OCI-LY1 (cell line): ENCODE data around the gene GLTP.

Experiments
- H2AFZ ChIP-seq: fragments of 200-600 bp; sonication (generic), shearing (Covaris generic); 2 replicates; pipeline ENCODE4 v1.6.0; 2014; ENCODE audit warnings: antibody characterized with exemption, mild to moderate bottlenecking, low read length
- H3F3A ChIP-seq: fragments of 200-600 bp; sonication (generic), shearing (Covaris generic); 2 replicates; pipeline ENCODE4 v1.6.0; 2014; ENCODE audit warnings: mild to moderate bottlenecking, antibody characterized with exemption, low read length, moderate library complexity; ENCODE audit not compliant: insufficient read depth
- H3K27ac ChIP-seq: fragments of 200-600 bp; sonication (generic); 2 replicates; pipeline ENCODE4 v1.5.1; 2014; ENCODE audit warnings: low read length, mixed run types, mild to moderate bottlenecking, low read depth; ENCODE audit not compliant: poor library complexity, severe bottlenecking
- H3K27me3 ChIP-seq: fragments of 200-600 bp; sonication (generic); 2 replicates; pipeline ENCODE4 v1.6.0; 2014; ENCODE audit warnings: antibody characterized with exemption, mild to moderate bottlenecking, low read length, moderate library complexity; ENCODE audit not compliant: insufficient read depth
- H3K36me3 ChIP-seq: fragments of 200-600 bp; sonication (generic); 2 replicates; pipeline ENCODE4 v1.6.1; 2014; ENCODE audit warnings: mild to moderate bottlenecking, antibody characterized with exemption, low read length, moderate library complexity, mixed read lengths; ENCODE audit not compliant: insufficient read depth
- H3K4me1 ChIP-seq: fragments of 200-600 bp; sonication (generic); 2 replicates; pipeline ENCODE4 v1.5.1; 2014; ENCODE audit warnings: mild to moderate bottlenecking, low read length, moderate library complexity; ENCODE audit not compliant: insufficient read depth, severe bottlenecking
- H3K4me2 ChIP-seq: fragments of 200-600 bp; sonication (generic), shearing (Covaris generic); 2 replicates; pipeline ENCODE4 v1.6.1; 2014; ENCODE audit warnings: low read length
- H3K4me3 ChIP-seq: fragments of 200-600 bp; sonication (generic); 2 replicates; pipeline ENCODE4 v1.5.1; 2014; ENCODE audit warnings: low read length, low read depth, mild to moderate bottlenecking, mixed read lengths; ENCODE audit not compliant: poor library complexity, severe bottlenecking
- H3K79me2 ChIP-seq: fragments of 200-600 bp; shearing (Covaris generic); 2 replicates; pipeline ENCODE4 v1.6.1; 2016; ENCODE audit warnings: mixed run types, low read length, mixed read lengths; ENCODE audit not compliant: insufficient read depth
- H3K9ac ChIP-seq: fragments of 200-600 bp; sonication (generic), shearing (Covaris generic); 2 replicates; pipeline ENCODE4 v1.6.1; 2014; ENCODE audit warnings: mild to moderate bottlenecking, low read length, mixed read lengths
- H3K9me2 ChIP-seq: fragments of 200-600 bp; sonication (generic), shearing (Covaris generic); 2 replicates; pipeline ENCODE4 v1.6.1; 2014; ENCODE audit warnings: low read depth, mild to moderate bottlenecking, low read length, mixed read lengths
- H3K9me3 ChIP-seq: fragments of 200-600 bp; shearing (Covaris generic); 2 replicates; pipeline ENCODE4 v1.6.1; 2014; ENCODE audit warnings: low read length, mixed read lengths
- H4K20me1 ChIP-seq: fragments of 200-600 bp; sonication (generic), shearing (Covaris generic); 2 replicates; pipeline ENCODE4 v1.6.0; 2016; ENCODE audit warnings: mild to moderate bottlenecking, low read length; ENCODE audit not compliant: insufficient read depth
- CTCF ChIP-seq: fragments of 200-600 bp; sonication (generic), shearing (Covaris generic); IDR thresholded peaks from 2 replicates; pipeline ENCODE4 v1.5.1; 2017; ENCODE audit warnings: mild to moderate bottlenecking, antibody characterized with exemption, low read length, moderate library complexity, mixed read lengths
- EZH2 ChIP-seq: fragments of 200-600 bp; sonication (generic), shearing (Covaris generic); IDR thresholded peaks from 2 replicates; pipeline ENCODE4 v1.8.0; 2017; ENCODE audit warnings: borderline replicate concordance, mixed run types, mild to moderate bottlenecking, antibody characterized with exemption, low read length, moderate library complexity, mixed read lengths

Gene GLTP

GRCh38 chr12:109829667-109830066, 50.7 kb downstream of the GLTP start:
- H3K9ac ChIP-seq, result no peak overlapping the region

GRCh38 chr12:109828754-109829511, 51.4 kb downstream of the GLTP start:
- H3K9me3 ChIP-seq, result no peaks in the 10 kb centered on the region
- no peaks in the 10 kb centered on the region for H3F3A ChIP-seq
- H3K36me3 ChIP-seq, result no peaks in the 10 kb centered on the region
- H3K4me1 ChIP-seq, result no peaks in the 10 kb centered on the region
- H2AFZ ChIP-seq, result no peak overlapping the region
- TF ChIP-seq CTCF (no peak), EZH2 (no peak)
- no peak overlapping the region for H3K4me3 ChIP-seq
- H3K9me2 ChIP-seq, result no peaks in the 10 kb centered on the region
- H3K79me2 ChIP-seq, result no peaks in the 10 kb centered on the region
- no peak overlapping the region for H3K4me2 ChIP-seq
- no peaks in the 10 kb centered on the region for H4K20me1 ChIP-seq
- H3K9ac ChIP-seq, result no peak overlapping the region
- H3K27me3 ChIP-seq, result no peaks in the 10 kb centered on the region
- no peak overlapping the region for H3K27ac ChIP-seq

More at GRCh38 chr12:109829667-109830066, 50.7 kb downstream of the GLTP start:
- H2AFZ ChIP-seq, result no peak overlapping the region
- H3K4me3 ChIP-seq, result no peak overlapping the region
- no peaks in the 10 kb centered on the region for H4K20me1 ChIP-seq
- H3K27me3 ChIP-seq, result no peaks in the 10 kb centered on the region
- H3F3A ChIP-seq, result no peaks in the 10 kb centered on the region
- H3K9me2 ChIP-seq, result no peaks in the 10 kb centered on the region
- no peak overlapping the region for H3K4me2 ChIP-seq
- H3K27ac ChIP-seq, result no peak overlapping the region
- no peaks in the 10 kb centered on the region for H3K9me3 ChIP-seq
- H3K79me2 ChIP-seq, result no peaks in the 10 kb centered on the region
- no peaks in the 10 kb centered on the region for H3K4me1 ChIP-seq
- no peaks in the 10 kb centered on the region for H3K36me3 ChIP-seq
- TF ChIP-seq CTCF (no peak), EZH2 (no peak)

DNA sequence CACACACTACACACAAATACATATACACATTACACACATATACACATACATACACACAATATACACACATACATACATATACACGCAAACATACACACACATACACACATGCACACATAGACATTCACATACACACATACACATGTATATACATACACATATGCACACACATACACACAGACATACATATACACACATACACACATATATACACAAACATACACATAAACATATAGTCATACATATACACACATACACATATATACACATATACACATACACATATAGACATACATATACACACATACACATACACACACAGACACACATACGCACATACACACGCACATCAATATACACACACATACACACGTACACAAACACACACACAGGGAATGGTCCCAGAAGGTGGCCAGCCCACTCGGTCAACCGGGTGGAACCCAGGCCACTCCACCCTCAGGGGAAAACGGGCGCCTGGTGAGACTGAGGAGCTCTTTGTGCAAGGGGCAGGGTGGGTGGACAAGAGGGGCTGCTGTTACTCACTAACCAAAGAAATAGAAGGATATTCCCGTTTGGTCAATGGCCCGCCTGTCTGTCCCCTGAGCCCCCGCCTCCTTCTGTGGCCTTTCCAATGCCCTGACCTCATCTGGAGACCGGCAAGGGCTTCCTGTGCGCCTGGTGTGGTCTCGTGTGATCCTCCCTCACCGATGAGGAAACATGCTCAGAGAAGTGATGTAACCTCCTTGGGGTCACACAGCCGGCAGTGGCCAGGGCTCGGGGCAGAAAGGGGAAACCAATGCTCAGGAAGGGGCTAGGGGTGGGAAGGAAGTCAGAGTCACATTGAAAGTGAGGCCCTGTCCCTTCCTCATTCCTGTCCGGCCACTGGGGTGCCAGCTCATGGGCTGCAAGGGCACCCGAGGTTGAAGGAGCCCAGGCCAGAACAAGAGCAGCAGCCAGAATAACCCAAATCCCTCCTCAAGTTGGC, 52.5 kb downstream of the GLTP start:
- Histone ChIP-seq H3K79me2 (no peaks in the 10 kb centered on the region), H3K9ac (no peak overlapping the region), H3K36me3 (no peaks in the 10 kb centered on the region), H3K4me1 (no peaks in the 10 kb centered on the region), H3K4me2 (no peak overlapping the region), H3K27ac (no peak overlapping the region), H3K4me3 (no peak overlapping the region), H3F3A (no peaks in the 10 kb centered on the region), H2AFZ (no peak overlapping the region), H3K9me2 (no peaks in the 10 kb centered on the region), H3K27me3 (no peaks in the 10 kb centered on the region), H3K9me3 (no peaks in the 10 kb centered on the region), H4K20me1 (no peaks in the 10 kb centered on the region)
- TF ChIP-seq CTCF (no peak), EZH2 (no peak)
